ENCODE data around the gene PHLDA2.
A peak's percentile ranks its signal among the peaks of the same experiment; 100 is the strongest.

The PHLDA2 gene

DNA sequence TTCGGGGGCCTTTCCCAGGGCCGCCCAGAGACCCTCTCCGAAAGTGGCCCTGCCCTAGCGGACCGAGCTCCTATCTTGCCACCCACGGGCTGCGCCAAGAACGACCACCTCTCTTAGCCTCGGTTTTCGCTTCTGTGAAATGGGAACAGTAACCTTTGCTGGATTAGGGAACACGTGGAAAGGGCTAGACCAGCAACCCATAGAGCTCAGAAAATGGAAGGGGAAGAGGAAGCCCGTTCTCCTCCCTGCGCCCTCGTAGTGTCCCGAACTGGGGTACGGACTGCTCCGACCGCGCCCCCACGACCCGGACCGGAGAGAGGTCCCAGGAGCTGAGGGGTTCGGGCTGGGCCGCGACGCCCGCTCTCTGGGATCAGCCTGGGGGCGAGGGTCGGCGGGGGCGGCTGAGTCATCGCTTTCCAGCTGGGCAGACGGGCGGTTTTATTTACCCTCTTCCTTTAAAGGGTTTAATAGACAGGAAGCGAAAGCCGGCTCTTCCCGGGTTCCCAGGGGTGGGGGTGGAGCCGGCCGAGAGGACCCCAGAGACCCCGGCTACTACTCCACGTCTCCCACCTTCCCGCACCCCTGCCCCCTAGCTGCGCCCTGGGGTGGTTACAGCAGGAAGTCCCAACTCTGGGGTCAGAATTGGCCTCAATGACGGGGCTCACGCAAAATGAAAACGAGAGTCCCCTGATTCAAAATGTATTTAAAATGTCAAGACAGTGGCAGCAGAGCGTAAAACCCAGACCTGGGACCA is 907 bp upstream of the PHLDA2 start:
- peak; percentile 64 for DNase-seq (ENCODE audit: low spot score)

DNA sequence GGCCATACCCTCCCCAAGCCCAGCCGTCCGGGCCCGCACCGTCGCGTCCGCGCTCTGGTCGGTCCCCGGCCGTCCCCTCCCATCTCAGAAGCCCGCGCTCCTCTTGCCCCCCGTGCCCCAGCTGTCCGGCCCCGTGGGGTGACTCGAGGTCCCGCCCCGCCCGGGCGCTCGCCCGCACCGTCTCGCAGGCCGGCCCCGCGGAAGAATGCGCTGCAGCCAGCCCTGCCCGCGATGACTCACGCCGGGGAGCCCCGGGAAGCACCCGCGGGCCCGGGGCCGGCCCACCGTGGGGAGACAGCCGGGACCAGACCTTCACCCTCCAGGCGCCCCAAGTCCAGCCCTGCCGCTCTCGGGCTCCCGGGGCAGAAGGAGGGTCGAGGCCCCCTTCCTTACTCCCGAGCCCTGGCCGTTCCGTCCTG is 320 bp upstream of the PHLDA2 start:
- no peak for DNase-seq (ENCODE audit: low spot score)

DNA sequence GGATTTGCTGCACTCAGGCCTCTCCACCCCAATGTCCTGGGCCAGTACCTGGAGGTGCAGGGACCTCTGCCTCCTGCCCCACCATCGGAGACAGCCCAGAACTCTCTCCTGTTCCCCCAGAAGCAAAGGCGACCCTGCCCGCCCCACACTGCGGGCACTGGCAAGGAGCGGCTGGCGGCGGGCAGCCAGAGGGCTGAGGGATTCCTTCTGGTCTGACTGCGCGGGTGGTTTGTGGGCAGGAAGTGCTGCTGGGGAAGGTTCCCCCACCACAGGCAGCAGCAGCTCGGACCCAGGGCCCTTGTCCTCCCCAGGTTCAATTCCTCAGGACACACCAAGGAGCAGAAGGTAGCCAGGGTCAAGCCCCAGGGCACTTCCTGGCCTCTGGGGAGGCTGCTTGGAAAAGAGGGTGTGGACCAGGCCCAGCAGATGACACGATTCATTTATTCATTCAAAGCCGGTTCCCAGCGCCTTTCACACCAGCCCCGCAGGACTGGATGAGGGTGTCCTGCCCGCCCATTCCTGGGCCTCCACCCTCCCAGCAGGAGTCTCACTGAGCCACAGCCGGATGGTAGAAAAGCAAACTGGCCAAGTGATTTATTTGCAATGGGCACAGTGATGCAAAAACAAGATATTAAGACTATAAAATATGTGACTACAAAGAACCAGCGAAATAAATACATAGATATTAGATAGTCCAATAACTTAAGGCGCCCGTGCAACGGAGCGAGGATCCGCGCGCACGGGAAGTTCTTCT is 1.2 kb downstream of the PHLDA2 start:
- DNase-seq (ENCODE audit: low spot score): peak; percentile 47

DNA sequence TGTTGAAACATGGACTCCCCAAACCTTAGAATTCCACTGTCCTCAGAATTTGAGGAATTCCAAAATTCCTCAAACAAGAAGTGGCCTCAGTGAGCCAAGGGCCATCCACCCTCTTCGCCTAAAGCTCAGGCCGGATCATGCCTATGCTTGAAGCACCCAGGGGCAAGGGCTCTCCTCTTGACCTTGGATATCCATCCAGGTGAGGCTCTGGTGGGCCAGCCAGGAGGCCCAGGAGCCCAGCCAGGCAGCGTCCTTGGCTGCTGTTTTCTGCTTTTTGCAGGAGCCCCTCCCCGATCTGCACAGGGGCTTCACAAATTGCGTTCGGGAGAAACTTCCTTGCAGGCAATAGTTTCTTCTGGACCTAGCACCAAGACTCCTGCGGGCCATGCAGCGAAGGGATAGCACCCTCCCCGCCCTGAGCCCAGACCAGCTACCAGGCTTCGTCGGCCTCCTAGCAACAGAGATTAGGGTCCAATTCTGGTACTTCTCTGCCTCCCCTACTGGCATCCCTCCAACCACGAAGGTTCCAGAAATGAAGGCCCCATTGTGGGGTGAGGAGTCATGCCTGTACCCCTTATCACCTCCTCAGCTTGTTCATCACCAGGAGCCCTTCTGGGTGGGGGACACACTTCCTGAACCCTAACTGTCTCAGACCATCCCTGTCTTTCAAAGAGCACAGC is 2.0 kb downstream of the PHLDA2 start:
- DNase-seq (ENCODE audit: low spot score): no peak

DNA sequence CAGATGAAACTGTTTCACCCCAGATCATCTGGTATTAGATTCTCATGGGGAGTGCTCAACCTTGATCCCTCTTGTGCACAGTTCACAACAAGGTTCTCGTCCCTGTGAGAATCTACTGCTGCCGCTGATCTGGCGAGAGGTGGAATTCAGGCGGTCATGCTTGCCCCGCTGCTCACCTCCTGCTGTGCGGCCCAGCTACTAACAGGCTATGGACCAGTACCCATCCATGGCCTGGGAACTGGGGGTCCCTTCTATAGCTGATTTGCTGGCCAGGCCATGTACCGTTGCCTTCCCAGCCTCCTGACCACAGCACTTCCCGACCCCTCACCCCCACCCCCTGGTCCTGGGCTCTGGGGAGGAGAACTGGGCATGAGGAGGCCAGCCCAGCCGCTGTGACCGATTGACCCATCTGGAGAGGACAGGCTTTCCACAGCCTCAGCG is 2.6 kb downstream of the PHLDA2 start:
- DNase-seq (ENCODE audit: low spot score): no peak

DNA sequence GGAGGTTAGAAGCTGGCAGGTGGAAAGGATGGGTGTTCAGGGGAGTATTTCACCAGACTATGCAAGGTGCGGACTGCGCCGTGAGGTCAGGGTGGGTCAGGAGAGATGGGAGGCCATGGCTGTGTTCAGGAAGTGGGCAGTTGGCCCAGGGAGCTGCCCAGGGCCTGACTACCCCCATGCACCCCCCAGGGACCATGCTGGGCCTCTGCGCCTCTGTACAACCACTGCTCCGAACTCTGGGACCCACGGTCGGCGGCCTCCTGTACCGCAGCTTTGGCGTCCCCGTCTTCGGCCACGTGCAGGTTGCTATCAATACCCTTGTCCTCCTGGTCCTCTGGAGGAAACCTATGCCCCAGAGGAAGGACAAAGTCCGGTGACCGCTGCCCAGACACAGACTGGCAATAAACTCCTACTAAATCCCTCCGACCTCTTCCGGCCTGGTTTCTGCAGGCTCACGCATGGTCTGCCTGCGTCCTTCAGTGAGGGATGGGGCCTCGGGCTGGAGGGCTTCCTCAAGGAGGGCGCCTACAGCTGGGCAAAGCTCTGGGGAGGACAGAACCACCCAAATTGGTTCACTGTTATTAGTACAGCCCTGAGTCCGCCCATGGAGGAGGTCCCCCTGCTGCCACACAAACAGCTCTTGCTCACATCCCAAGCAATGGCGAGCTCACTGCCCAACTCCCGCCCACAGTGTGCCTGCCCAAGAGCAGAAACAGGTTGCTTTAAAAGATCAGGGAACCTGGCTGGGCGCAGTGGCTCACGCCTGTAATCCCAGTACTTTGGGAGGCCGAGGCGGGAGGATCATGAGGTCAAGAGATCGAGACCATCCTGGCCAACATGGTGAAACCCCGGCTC is 4.2 kb downstream of the PHLDA2 start:
- DNase-seq (ENCODE audit: low spot score): no peak

DNA sequence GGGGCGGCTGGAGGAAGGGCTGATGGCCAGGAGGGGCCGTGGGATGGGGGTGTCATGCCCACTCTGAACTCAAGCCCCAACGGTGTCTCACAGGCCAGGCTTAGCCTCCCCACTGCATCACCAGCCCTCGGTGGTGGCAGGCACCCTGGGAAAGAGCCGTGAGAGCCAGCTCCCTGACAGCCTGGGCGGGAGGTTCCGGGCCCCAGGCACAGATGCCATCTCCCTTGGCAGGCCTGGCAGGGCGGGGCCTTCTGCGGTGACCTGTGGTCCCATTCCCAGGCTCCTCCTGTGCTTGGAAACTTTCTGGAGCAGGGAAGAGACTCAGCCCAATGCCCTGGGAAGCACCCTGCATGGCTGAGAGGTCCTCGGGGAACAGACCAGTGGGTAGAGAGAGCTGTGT is 4.8 kb downstream of the PHLDA2 start:
- DNase-seq (ENCODE audit: low spot score): no peak

DNA sequence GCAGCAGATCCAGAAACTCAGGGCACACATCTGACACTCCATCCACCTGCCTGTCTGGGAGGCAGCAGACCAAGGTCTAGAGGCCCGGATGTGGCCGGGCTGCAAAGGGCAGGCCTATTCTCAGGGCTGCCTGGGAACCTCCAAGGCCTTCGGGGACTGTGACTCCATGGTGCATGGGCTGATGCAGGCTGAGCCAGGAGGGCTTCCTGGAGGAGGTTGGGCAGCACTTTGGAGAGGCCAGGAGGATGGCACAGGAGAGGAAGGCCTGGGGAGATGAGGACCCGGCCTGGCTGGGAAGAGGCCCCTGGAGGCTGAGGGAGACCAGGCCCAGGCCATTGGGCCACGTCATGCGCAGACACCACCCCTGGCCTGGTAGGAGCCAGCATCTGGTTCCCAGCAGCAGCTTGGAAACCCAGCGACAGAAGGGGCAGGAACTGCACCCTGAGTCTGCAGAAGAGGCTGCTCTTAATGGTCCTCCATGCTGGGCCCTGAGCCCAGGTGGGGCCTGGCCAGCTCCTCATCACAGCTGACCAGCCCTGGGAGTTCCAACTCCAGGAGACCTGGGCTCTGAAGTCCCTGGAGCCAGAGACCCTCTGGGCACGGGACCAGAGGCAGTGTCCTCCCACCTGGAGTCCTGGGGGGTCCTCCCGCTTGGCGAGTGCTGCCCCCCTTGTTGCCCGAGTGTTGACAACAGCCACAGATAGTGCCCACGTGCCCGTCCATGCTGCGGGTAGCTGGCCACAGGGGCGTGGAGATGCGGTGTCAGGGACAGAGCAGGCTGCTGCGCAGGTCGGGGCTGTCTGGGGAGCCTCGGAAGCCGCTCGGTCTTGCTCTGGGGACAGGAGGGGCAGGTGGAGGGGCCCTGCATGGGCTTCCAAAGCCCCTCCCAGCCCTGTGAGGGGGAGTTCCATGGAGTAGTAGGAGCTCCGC is 5.5 kb downstream of the PHLDA2 start:
- DNase-seq (ENCODE audit: low spot score): no peak

DNA sequence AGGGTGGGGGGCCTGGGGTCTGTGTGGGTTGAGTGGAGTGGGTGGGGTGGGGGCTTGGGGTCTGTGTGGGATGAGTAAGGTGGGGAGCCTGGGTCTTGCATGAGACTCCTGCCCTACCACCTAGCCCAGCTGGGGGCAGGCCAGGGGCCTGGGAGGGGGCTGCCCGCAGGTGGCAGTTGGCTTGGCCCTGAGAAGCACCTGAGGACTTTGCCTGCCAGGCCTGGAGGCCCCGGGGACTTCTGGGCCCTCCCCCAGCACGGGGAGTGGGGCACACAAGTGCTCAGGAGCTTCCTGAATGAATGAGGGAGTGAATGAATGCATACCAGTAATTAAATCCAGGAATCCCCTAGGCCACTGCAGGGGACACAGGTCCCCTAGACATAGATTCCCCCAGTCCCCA is 6.6 kb downstream of the PHLDA2 start:
- no peak for DNase-seq (ENCODE audit: low spot score)

DNA sequence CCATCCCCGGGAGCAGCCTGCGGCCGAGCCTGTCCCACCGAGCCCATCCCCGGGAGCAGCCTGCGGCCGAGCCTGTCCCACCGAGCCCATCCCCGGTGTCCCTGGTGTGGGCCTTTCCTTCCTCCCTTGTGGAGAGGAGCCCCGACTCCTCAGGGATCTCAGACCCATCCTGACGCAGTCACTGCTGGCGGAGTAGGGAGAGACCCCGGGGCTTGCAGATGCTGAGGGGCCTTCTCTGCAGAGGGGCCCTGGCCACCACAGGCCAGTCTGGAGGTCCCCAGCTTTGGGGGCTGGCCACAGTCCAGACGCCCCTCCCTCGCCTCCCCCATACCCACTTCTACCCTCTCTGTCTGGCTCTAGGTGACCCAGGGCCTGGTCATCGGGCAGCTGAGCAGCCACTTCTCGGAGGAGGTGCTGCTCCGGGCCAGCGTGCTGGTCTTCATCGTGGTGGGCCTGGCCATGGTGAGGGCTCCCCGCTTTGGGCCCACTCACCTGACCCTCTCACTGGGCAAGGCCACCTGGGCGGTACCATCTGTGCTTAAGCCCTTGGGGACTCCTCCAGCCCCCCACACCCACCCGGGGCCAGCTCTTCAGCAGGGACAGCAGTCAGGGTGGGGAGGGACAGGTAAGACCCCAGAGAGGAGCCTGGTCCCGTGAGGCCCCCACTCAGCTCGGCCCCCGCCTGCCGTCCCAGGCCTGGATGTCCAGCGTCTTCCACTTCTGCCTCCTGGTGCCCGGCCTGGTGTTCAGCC is 7.3 kb downstream of the PHLDA2 start:
- DNase-seq (ENCODE audit: low spot score): no peak

DNA sequence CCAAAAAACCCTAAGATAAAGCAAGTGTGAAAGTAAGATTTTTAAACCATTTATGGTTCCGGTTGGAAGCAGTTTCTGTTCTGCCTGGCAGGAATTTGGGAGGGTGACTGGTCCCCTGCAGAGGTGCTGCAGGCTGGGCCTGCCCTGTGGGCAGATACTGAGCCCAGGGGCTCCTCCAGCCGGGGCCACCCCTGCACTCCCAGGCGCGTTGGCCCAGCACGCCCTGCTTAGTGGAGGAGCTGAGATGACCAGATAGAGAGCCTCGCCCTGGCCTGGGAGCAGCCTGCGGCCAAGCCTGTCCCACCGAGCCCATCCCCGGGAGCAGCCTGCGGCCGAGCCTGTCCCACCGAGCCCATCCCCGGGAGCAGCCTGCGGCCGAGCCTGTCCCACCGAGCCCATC is 8.0 kb downstream of the PHLDA2 start:
- DNase-seq (ENCODE audit: low spot score): peak; percentile 50

DNA sequence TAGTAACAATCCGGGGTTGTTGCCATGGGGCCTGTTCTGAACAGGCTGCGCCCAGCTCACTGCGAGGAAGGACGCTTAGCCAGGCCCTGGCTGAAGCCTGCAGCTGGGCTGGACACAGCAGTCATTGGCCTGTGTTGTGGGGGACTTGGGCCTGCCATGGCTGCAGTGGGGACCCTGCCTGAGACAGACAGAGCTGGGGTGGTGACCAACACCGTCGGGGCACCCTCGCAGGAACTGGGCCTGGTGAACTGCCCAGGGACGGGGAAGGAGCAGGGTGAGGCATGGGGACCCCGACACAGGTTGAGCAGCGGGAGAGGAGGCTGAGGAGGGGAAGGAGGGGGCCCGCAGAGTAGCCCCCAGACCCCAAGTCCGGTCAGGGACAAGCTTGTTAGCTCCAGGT is 8.9 kb downstream of the PHLDA2 start:
- DNase-seq (ENCODE audit: low spot score): no peak

DNA sequence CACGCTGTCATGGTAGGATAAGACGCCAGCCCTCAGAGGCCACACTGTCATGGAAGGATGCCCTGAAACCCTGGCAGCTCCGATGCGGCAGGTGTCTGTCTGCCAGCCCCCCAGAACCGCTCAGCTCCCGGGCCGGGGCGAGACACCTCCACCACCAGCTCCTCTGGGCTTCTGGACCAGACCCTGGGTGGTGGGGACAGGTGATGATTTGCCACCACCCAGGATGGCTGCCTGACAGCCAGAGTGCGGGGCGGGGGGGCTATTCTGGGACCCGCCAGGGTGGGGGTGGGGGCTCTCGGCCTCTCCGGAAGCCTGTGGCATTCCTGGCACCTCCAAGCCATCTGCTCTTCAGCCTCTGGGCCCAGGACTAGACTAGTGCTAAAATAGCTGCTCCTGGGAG is 9.4 kb downstream of the PHLDA2 start:
- no peak for DNase-seq (ENCODE audit: low spot score)

DNA sequence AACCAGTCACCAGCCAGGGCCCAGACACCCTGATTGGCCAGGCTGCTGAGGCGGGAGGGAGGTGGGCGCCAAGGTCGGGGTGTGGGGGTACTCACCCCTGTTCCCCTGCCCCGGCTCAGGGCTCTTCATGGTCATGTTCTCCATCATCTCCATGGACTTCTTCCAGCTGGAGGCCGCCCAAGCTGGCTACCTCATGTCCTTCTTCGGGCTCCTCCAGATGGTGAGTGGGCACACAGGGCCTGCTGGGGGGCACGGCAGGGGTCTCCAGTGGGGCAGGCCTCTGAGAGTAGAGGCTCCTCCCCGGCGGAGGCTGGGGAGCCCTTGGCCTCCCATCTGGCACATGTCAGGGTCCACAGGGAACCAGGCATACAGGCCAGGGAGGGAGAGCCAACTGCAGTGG is 10.0 kb downstream of the PHLDA2 start:
- DNase-seq (ENCODE audit: low spot score): no peak

DNA sequence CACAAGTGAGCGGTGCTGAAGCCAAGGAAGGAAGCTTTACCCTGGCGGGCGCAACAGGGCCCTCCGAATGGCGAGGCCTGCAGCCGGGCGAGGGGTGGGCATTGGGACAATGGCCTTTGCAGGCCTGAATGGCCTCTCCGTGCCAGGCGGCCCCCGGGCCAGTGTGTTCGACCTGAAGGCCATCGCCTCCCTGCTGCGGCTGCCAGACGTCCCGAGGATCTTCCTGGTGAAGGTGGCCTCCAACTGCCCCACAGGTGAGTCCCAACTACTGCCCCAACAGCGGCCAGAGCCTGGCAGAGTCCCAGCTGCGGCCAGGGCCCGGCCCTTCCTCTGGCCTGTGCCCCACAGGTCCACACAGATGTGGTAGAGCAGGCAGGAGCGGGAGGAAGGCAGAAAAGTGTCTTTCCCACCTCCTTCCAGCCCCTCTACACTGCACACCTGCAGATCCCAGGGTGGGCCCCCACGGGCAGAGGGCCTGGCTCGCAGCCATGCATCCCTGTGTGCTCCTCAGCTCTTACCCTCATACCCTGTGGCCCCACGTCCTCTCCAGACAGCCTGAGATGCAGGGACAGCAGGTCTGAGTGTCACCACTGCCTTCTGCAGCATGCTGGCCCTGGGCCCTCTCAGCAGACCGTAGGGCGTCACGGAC is 11.3 kb downstream of the PHLDA2 start:
- DNase-seq (ENCODE audit: low spot score): no peak

DNA sequence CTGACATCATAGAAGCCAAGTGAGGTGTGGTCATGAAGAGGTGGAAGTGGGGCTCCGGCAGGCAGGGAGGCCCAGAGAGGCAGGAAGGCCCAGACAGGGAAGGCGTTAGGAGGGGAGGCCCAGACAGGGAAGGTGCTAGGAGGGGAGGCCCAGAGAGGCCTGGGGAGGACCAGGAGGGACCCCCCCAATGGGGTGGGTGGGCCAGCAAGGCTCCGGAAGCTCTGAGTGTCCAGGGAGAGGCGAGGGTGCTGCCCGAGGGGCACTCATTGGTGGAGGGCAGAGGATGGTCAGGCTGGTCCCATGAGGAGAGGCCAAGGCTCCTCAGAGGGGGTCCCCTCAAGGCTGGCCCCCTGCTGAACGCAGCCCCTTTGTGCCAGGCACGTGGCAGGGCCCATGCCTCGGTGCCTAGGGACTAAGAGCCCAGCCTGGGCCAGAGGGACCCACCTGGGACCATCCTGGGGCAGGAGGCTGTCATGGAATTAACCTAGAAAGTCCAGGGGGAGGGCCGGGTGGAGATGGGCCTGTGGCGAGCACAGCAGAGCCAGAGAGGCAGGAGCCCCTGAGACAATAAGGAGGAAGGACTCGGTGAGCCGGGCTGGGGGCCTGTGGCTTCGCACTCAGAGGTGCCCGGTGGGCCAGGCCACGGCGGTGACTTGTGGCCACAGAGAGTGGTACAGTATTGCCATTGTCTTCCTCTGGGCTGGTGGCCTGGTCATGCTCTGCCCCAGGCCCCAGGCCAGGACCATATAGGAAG is 12.2 kb downstream of the PHLDA2 start:
- peak; percentile 27 for DNase-seq (ENCODE audit: low spot score)

DNA sequence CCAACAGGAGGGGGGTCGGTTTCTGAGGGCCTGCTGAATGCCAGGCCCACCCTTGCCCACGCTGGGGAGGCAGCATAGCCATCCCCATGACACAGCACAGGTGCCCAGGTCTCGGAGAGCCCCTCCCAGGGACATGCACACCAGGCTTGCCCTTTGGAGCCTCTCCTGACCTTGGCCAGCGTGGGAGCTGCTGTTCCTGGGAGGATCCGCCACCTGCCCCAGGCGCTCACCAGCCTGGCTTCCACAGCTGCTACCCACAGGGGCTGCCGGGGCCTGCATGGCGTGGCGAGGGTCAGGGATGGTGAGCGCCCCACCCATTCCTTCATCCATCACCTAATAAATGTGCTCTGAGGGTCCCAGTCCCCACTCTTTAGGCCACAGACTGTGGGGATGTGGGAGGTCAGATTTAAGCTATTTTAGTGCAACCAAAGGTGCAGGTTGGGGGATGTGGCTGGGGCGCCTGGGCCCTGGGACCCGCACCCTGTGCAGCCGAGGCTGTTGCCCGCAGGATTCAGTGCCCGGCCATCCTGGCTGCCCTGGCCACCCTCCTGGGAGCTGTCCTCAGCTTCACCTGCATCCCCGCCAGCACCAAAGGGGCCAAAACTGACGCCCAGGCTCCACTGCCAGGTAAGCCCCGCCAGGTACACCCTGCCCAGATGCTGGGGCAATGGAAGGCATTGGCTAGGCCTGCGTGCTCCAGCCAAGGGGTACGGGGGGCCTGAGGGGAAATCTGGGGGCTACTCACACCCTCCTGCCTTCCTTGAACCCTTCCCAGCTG is 12.9 kb downstream of the PHLDA2 start:
- no peak for DNase-seq (ENCODE audit: low spot score)

DNA sequence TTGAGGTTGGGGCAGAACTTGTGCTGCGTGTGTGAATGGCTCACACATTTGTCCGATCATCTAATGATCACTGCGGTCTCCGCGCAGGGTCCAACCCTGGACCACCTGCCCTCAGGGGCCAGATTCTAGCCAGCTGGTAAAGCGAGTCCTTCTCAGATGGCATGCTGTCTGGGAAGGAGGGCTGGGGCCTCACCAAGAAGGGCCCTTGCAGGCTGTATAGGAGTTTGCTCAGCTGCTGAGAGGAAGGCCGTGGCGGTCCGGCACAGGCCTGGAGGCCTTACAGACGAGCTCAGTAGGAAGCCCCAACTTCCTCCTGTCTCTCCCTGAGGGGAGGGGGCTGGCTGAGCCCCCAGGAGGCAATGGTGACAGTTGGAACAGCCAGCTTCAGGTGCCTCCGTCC is 13.7 kb downstream of the PHLDA2 start:
- DNase-seq (ENCODE audit: low spot score): no peak

Data from iPS-NIHi11 (cell line).